NCI-H2107 (cell line): Measurements from ENCODE around the gene FMN1.

Experiments
- DNase-seq: peaks from one replicate; lab custom pipeline; 2025; lab: John Stamatoyannopoulos, UW

FMN1 gene

DNA sequence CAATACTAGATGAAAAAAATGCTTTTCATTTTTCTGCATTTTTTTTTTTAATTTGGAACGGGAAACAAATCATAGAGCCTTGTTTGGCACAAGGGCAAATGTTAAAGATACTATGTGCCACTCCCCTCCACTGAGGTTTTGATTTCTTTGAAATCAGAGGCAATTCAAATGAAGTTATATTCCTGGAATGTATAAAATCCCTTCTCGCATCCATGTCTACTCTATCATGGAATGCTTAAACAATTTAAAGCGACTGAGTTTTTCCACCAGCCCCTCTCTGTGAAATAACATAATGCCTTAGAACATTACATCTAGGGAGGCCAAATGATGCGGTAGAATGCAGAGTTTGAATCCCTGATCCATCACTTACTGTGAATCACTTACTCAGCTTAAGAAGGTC is 69.7 kb downstream of the FMN1 start:
- DNase-seq = no peak

GRCh38 chr15:33124279-33124678 is 70.2 kb downstream of the FMN1 start:
- no peak for DNase-seq

DNA sequence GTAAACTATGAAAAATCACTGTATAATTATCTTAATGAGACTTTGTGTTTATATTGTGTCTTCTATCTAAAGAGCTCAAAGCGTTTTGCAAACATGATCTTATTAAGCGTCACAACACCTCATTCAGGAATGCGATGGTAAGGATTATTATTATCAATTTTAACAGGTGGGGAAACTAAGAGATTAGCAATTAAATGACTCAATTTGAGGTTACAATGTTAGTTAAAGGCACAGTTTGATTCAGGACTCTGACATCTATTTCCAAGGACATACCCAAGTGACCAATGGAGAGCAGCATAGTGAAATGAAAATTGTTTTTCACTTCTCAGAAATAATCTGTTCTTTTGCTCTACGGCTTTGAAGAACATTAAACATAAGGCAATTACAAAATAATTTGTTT is 74.6 kb downstream of the FMN1 start:
- no peak for DNase-seq

DNA sequence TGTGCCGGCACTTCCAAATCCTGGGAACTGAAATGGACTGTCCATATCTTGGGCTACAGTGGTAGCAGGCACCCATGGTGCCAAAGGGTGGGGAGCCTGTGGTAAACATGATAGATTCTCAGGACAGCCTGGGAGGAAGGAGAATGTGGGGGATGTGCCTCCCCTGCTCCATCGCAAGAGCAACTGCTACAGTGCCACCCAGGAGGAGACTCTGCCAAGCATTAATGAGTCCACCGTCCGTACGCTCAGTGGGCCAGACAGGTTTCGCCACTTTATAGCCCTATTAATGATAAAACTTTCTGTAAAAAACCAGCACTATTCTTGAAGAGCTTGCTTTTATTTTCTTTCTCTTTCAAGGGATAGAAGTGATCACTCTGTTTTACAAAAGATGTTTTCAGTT is 75.2 kb downstream of the FMN1 start:
- DNase-seq = no peak

DNA sequence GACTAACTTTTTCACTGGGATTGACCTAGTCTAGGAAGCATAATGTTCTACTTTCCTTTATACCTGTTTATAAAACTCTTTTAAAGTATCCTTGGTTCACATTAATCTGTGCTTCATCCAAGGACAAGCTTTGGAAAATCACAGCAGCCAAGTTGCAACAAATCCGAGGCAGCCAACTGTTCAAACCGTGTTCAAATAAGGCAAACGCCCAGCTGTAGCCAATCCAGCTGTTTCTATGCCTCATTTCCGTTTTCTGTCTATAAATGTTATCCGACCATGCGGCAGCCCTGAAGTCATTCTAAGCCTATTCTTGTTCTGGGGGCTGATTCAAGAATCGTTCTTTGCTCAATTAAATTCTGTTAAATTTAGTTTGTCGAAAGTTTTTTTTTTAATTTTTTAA is 78.3 kb downstream of the FMN1 start:
- no peak for DNase-seq

GRCh38 chr15:33115191-33115861 is 79.2 kb downstream of the FMN1 start:
- no peak for DNase-seq

DNA sequence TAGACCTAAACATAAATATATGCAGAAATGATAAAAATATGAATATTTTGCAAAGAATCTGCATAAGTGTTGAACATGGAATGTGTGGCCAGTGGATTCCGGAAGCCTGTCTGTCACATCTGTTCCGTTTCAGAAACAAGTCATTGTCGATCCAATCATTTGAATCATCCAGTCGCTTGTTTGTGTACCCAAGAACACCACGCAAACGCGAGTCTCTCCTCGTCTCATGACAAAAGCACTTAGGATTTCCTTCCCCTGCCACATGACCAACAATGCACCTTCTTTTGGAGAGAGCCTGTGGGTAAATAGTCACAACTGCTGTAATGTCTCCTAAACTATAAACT is 80.2 kb downstream of the FMN1 start:
- DNase-seq = no peak

DNA sequence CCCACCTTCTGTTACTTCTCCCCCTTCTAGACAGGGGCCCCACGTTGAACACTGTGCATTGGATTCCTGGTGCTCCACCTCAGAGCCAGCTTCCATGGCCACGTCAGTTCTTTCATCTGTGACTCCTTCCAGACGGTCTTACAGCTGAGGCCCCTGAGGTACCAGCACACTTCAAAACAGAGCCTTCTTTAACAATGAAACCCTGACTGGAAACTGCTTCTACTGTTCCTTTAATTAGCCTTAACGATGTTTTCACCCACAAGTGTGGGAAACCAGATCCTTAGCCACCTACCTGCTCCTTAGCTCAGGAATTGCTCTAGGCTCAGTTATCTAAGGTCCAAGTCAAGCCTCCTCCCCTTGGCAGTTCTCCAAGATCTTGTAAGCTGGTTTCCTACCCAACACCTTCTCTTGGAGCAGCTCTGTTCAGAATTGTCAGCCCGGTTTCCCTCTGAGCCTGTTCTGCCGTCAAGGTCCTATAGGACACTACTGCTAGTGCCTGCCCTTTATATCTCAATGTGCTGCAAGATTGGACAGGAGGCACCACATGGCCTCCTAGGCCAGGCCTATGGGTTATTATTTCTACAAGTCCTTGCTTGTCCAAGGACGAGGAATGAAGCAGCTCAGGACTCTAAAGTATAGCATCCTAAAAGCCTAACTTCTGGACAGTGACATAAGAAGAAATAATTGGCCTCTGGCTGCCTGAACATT is 80.7 kb downstream of the FMN1 start:
- DNase-seq = no peak

GRCh38 chr15:33112541-33113105 is 81.9 kb downstream of the FMN1 start:
- DNase-seq = no peak

DNA sequence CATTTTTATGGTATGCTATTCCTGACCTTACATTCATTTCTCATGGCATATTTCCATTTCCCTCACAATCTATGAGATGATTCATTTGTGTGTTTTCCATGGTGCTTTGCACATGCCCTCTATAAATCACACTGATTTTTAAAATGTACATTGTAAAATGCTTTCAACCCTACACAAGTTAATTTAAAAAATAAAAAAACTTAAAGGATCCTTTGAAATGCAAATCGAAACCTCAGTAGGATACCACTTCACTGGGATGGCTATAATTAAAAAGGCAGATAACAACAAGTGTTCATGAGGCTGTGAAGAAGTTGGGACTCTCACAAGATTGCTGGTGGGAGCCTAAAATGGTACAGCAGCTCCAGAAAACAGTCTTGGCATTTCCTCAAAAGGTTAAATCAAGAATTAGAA is 83.5 kb downstream of the FMN1 start:
- DNase-seq = no peak

- DNase-seq = no peak
Observed at GRCh38 chr15:33109345-33109744, 85.2 kb downstream of the FMN1 start.

- DNase-seq = no peak
Observed at GRCh38 chr15:33108518-33108917, 86.0 kb downstream of the FMN1 start.

DNA sequence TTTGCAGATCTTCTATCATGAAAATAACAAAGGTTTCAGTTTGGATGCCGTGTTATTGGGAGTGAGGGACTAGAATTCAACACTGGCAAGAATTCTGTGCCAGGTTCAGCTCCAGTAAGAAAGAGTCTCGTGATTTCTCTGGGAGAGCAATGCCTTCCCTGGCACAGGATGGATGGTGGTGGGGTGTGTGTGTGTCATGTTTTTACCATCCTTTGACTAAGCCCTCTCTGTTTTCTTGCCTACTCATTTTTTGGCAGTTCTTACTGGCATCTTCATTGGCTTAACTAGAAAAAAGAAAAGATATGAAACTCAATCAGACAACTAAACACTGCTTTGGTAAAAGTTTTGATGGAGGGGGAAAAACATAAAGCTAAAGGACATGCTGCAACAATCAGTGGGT is 86.6 kb downstream of the FMN1 start:
- no peak for DNase-seq

GRCh38 chr15:33104212-33104611 is 90.3 kb downstream of the FMN1 start:
- no peak for DNase-seq

GRCh38 chr15:33101036-33101435 is 93.5 kb downstream of the FMN1 start:
- no peak for DNase-seq

DNA sequence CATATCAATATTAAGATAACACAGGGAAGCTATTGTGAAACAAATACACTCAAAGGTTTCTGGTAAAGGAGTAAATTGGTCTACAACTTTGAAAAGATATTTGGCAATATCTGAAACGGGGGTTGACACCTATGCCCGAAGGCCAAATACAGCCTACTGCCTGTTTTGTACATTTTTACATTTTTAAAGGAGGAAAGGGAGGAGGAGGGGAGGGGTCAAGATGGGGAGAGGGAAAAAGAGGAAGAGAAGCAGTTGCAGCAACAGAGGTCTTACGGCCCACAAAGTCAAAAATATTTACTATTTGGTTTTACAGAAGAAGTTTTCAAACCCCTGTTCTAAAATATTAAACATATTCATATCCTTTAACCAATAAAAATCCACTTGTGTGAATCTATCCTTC is 94.2 kb downstream of the FMN1 start:
- DNase-seq = no peak

DNA sequence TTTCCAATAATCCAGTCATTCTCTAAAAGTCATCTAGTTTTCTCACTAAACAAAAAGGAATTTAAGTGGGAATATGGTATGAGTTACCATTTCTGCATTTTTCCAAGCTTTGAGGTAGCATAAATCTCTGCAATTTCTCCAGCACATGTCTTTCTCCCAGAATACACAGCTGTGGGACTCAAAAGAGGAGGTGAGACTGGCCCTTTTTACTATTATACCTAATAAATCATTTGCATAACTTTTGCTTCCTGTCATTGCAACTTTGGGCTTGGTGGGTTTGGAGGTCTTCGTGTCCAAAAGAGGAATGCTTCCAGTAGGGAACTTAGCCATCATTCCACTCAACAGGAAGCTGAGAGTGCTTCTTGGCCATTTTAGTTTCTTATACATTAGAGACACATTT is 94.8 kb downstream of the FMN1 start:
- DNase-seq = no peak

- DNase-seq = no peak
Observed at GRCh38 chr15:33099213-33099612, 95.3 kb downstream of the FMN1 start.

DNA sequence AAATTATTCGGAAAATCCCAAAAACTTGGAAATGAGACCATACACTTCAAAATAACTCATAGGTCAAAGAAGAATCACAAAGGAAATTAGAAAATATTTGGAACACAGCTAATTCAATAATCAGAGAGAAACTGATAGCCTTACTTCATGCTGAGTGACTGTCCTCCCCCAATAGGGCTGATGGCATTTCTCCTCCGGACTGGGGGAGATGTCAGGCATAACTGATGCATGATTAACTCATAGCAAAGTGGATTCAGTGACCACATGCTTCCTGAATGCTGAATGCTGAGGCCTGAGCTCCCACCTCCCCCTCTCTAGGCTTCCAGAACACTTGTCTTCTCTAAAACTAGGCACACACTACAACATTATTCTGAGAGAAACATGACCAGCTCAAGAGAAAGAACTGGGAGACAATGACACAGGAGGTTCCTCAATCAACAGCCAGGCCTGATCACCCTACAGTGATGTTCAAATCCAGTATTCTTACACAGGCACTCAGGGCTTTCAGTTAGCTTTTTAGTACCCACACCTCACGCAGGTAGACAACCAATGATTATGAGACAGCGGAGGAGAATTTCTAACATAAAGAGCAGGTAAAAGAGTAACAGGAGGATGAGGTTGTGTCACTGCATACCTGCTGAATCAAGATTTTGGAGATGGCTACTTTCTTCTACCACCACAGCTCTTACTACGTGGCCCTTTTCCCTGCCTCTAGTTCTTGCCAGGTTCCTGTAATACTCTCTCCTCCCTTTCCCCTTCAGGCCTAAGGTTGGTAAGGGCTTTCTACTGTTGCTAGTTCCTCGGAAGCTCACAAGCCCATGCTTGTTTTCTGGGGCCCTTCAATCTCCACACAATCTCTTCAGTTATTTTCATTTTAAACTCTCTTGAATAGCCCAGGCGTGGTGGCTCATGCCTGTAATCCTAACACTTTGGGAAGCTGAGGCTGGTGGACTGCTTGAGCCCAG is 96.1 kb downstream of the FMN1 start:
- DNase-seq = no peak

DNA sequence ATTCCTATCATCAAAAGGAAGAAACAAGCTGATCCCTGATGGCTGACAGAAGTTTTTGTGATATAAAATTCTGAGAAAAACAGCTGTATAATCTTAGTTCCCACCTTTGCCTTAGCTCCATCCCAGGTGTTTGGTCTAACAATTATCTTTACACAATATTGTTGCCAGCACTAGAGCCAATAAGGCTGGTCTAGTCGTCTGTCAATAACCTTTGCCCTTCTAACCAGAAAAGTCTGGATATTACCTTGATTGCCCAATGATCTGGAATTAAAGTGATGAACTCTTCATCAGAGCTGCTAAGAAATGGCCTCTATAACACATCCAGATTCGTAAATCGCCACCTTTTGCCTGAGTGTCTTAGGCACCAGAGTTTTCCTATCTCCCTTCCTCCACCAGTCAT is 98.4 kb downstream of the FMN1 start:
- no peak for DNase-seq

DNA sequence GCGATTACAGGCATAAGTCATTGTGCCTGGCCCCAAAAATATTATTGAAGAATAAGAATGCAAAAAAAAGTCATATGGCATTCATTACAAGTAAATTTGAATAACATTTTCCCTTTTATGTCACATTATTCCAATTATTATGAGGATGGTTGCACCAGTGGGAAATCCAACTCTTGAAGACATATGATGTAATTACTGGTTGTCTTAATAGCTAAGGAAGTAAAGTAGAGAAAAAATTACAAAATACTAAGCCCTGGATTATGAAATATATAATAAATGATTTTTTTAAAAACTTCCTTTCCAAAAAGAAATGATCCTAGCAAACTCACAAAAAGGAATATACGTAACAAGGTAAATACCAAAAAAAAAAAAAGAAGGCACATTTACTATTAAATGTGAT is 98.9 kb downstream of the FMN1 start:
- DNase-seq = no peak

- DNase-seq = no peak
Observed at GRCh38 chr15:33094336-33094735, 100.2 kb downstream of the FMN1 start.

- DNase-seq = no peak
Observed at GRCh38 chr15:33093222-33093621, 101.3 kb downstream of the FMN1 start.
